Esophagus (tissue), 2 donors: ENCODE data around the gene TSHZ2. TPM values are rescaled to one million over a fixed set of nuclear protein-coding genes. Genes with fewer than 3 reads are reported as not detected.

Source experiments
- H3K27ac ChIP-seq, 2 donors: one replicate each; pipeline ENCODE4 v1.5.1; 2013; ENCODE audit warnings: low read depth in 2 of 2, mild to moderate bottlenecking in 2 of 2, inconsistent platforms in 1 of 2, low read length in 1 of 2, moderate library complexity in 1 of 2
- H3K27me3 ChIP-seq, 2 donors: one replicate each; pipeline ENCODE4 v1.6.1; 2013; ENCODE audit warnings: low read length in 2 of 2, control low read depth in 1 of 2, mild to moderate bottlenecking in 1 of 2; ENCODE audit not compliant: insufficient read depth in 2 of 2, control insufficient read depth in 1 of 2
- H3K36me3 ChIP-seq, 2 donors: one replicate each; pipeline ENCODE4 v1.6.1; 2013; ENCODE audit warnings: low read length in 1 of 2; ENCODE audit not compliant: control insufficient read depth in 2 of 2, insufficient read depth in 2 of 2
- H3K4me1 ChIP-seq, 2 donors: one replicate each; pipeline ENCODE4 v1.6.1; 2013; ENCODE audit warnings: low read length in 1 of 2; ENCODE audit not compliant: control insufficient read depth in 2 of 2, insufficient read depth in 2 of 2
- H3K4me3 ChIP-seq, 2 donors: one replicate each; pipeline ENCODE4 v1.5.1; 2013; ENCODE audit warnings: low read length in 2 of 2, mild to moderate bottlenecking in 2 of 2, low read depth in 1 of 2, moderate library complexity in 1 of 2
- H3K9me3 ChIP-seq, 2 donors: one replicate each; pipeline ENCODE4 v1.6.1; 2013; ENCODE audit warnings: mild to moderate bottlenecking in 2 of 2, low read depth in 1 of 2, low read length in 1 of 2, moderate library complexity in 1 of 2; ENCODE audit not compliant: control insufficient read depth in 2 of 2, insufficient read depth in 1 of 2
- WGBS, 2 donors: extraction: QIAGEN DNeasy Blood & Tissue Kit; methylation state at CpG; one replicate each; pipeline ENCODE4 v1.1.7; 2013; 5-methylcytosine and 5-hydroxymethylcytosine counted together
- polyA plus RNA-seq, 2 donors: library from polyadenylated mRNA; stranded (reverse); fragments of 200-250 nt; gene quantifications; one replicate each; pipeline ENCODE4 v1.2.3, GENCODE V29; 2013
- donor health status: healthy with polysubstance abuse.
- donor health status: Bipolar disorder and iron deficiency.

Gene TSHZ2
- polyA plus RNA-seq, 2 donors, result 4.6 to 11.7 TPM

GRCh38 chr20:53329781-53330180 lies 357.6 kb downstream of the TSHZ2 start:
- no peaks in the 10 kb centered on the region for H3K4me1 ChIP-seq
- 61% methylated on average over 1 of the region's 1 CpG for WGBS, 2 donors

GRCh38 chr20:53330601-53331140 lies 358.5 kb downstream of the TSHZ2 start:
- Histone ChIP-seq H3K36me3 (no peaks in the 10 kb centered on the region), H3K27ac (no peak overlapping the region), H3K9me3 (no peaks in the 10 kb centered on the region), H3K27me3 (no peaks in the 10 kb centered on the region), H3K4me1 (no peaks in the 10 kb centered on the region), H3K4me3 (no peak overlapping the region)
- WGBS, 2 donors, result 71 to 74% methylated on average over 6 of the region's 6 CpGs

More at GRCh38 chr20:53329781-53330180, 357.6 kb downstream of the TSHZ2 start:
- no peaks in the 10 kb centered on the region for H3K9me3 ChIP-seq
- no peak overlapping the region for H3K27ac ChIP-seq
- no peaks in the 10 kb centered on the region for H3K36me3 ChIP-seq
- H3K4me3 ChIP-seq, result no peak overlapping the region
- no peaks in the 10 kb centered on the region for H3K27me3 ChIP-seq

DNA sequence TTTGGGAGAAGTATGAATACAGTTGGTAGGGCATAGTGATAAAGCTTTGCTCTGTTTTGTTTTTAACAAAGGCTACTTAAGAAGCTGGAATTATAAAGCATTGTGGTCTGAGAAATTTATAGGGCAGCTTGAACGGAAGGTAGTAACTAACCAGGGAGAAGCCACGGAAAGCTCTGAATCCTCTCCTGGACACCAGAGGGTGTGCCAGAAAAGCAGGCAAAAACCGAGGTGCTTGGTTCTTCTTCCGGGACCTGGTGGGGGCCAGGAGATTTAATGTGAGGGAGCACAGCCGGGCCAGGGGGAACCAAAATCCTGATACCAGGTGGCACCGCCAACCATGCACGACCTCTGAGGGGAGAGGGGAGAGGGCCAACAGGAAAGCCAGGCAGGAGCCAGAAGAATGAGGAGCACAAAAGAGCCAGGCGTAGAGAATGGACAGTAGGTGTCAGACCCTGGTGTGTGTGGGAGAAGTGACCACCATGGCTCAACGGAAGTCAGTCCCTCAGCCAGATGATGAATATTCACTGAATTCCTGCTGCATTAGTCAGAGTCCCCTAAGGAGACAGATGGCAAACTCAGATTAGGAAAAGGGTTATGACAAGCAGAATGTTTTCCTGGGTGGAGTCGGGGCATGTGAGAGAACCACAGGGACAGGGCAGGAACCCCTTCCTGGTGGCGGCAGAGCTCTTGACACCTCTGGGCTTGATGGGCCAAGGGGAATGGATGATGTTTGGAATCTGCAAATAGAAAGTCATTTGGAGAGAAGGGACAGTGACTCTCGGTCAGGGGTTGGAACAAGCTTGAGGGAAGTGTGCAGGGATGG lies 359.2 kb downstream of the TSHZ2 start:
- no peaks in the 10 kb centered on the region for H3K9me3 ChIP-seq
- H3K27ac ChIP-seq, result no peak overlapping the region
- no peaks in the 10 kb centered on the region for H3K27me3 ChIP-seq
- no peak overlapping the region for H3K4me3 ChIP-seq
- H3K36me3 ChIP-seq, result no peaks in the 10 kb centered on the region
- 60 to 63% methylated on average over 12 of the region's 12 CpGs for WGBS, 2 donors
- no peaks in the 10 kb centered on the region for H3K4me1 ChIP-seq

DNA sequence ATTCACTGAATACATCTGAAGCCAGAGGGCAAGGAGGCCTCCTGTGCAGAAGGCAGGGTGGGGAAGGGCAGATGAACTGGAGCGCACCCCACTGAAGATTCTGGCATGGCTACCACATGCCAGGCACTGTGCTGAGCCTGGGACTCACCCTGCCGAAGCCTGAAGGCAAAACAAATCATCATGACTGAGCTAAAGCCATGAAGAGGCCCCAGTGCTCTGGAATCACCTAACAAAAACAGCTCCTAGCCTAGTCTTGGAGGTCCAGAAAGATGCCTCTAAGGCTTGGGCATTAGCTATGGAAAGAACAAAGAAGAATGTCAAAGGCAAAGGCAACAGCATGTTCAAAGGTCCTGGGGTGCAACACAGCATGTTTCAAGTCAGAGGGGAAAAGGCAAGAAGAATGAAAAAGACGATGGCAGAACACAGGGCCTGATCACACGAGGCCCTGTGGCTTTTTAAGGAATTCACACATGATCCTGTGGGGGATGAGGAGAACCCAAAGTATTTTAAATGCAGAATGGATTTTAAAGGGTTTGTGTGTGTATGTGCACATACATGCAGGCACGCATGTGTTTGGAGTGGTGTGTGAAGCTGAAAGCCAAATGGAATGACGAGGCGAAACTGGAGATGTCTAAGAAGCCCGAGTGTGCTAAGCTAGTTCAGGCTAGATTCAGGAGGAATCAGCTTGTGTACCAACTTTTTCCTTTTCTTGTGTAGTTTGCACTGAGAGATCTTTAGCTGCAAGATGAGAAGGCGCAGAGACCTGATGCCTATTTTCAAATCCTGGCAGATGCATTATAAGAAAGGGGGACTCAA lies 360.1 kb downstream of the TSHZ2 start:
- H3K4me3 ChIP-seq, result no peak overlapping the region
- no peaks in the 10 kb centered on the region for H3K27me3 ChIP-seq
- H3K27ac ChIP-seq, result no peak overlapping the region
- no peaks in the 10 kb centered on the region for H3K4me1 ChIP-seq
- no peaks in the 10 kb centered on the region for H3K9me3 ChIP-seq
- no peaks in the 10 kb centered on the region for H3K36me3 ChIP-seq
- 86 to 89% methylated on average over 9 of the region's 9 CpGs for WGBS, 2 donors

DNA sequence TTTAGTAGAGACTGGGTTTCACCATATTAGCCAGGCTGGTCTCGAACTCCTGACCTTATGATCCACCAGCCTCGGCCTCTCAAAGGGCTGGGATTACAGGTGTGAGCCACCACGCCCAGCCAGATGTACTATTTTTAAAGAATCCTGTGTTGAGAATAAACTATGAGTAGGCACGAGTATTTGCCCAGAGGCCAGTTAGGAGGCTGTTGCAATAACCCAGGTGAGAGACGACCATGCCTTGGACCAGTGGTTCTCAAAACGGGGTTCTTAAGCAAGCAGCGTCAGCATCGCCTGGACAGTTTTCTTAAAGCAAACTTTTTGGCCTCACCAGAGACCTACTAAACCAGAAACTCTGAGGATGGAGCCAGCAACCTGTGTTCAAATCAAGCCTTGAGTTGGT lies 362.7 kb downstream of the TSHZ2 start:
- Histone ChIP-seq H3K4me1 (no peaks in the 10 kb centered on the region), H3K4me3 (no peak overlapping the region), H3K27me3 (no peaks in the 10 kb centered on the region), H3K27ac (no peak overlapping the region), H3K9me3 (no peaks in the 10 kb centered on the region), H3K36me3 (peaks cover 0 to 3% of the 10 kb centered on the region in 2 donors)
- WGBS, 2 donors, result 86 to 87% methylated on average over 8 of the region's 8 CpGs

DNA sequence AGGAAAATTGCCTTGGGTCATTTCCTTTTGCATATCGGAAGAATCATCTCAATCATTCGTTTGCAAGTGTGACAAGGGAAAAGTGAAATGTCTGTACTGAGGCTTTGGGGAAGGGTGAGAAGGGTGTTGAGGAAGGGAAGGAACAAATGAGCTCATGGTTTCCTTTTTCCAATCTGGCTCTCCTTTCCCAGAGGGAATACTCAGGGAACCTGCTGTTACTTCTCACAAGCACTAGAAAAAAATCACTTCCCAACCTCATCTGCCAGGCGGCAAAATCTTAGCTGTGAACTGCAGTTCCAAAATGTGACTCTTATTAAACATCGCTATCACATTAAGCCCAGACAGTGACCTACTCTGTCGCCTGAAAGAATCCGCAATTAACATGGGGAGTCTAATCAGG lies 363.4 kb downstream of the TSHZ2 start:
- no peaks in the 10 kb centered on the region for H3K9me3 ChIP-seq
- H3K27ac ChIP-seq, result no peak overlapping the region
- 81 to 84% methylated on average over 6 of the region's 6 CpGs for WGBS, 2 donors
- no peak overlapping the region for H3K4me3 ChIP-seq
- H3K27me3 ChIP-seq, result no peaks in the 10 kb centered on the region
- peaks cover 0 to 3% of the 10 kb centered on the region in 2 donors for H3K36me3 ChIP-seq
- no peaks in the 10 kb centered on the region for H3K4me1 ChIP-seq

DNA sequence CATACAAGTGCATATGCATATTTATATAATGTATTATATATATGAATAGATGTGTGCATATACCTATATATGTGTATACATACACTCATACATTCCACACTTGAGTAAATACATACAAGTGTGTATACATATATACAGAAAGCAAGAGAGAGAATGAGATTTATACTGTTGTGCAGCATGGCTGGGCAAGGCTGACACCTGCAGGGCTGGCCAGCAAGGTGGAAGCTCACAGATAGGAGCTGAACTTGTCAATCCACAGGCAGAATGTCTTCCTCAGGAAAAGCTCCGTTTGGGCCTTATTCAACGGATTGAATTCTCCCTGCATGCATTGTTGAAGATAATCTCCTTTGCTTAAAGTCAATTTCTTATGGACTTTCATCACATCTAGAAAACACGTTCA lies 364.7 kb downstream of the TSHZ2 start:
- Histone ChIP-seq H3K9me3 (no peaks in the 10 kb centered on the region), H3K4me1 (no peaks in the 10 kb centered on the region), H3K27me3 (no peaks in the 10 kb centered on the region), H3K27ac (no peak overlapping the region), H3K36me3 (peaks cover 0 to 3% of the 10 kb centered on the region in 2 donors), H3K4me3 (no peak overlapping the region)
- WGBS, 2 donors, result 84 to 89% methylated on average over 3 of the region's 3 CpGs

GRCh38 chr20:53337390-53338101 lies 365.4 kb downstream of the TSHZ2 start:
- Histone ChIP-seq H3K4me1 (no peaks in the 10 kb centered on the region), H3K4me3 (no peak overlapping the region), H3K9me3 (no peaks in the 10 kb centered on the region), H3K36me3 (peaks cover 0 to 3% of the 10 kb centered on the region in 2 donors), H3K27ac (no peak overlapping the region), H3K27me3 (no peaks in the 10 kb centered on the region)
- 66 to 82% methylated on average over 8 of the region's 8 CpGs for WGBS, 2 donors

GRCh38 chr20:53338716-53339115 lies 366.6 kb downstream of the TSHZ2 start:
- peaks cover 0 to 3% of the 10 kb centered on the region in 2 donors for H3K36me3 ChIP-seq
- H3K4me1 ChIP-seq, result no peaks in the 10 kb centered on the region
- no peak overlapping the region for H3K4me3 ChIP-seq
- no peak overlapping the region for H3K27ac ChIP-seq
- WGBS, 2 donors, result 81 to 83% methylated on average over 4 of the region's 4 CpGs
- no peaks in the 10 kb centered on the region for H3K27me3 ChIP-seq
- H3K9me3 ChIP-seq, result no peaks in the 10 kb centered on the region
